Suppressor macrophage treated with lipopolysaccharide for 4 hours (primary cell): ENCODE results near the gene MYO1G.
A peak's percentile ranks its signal among the peaks of the same experiment; 100 is the strongest.

Source experiments
- DNase-seq: peaks from one replicate; pipeline ENCODE4 v3.0.0-alpha.2; 2020

MYO1G gene

GRCh38 chr7:44979481-44980392, 922 bp upstream of the MYO1G start:
- peak; percentile 86 for DNase-seq

GRCh38 chr7:44977959-44978335, 868 bp downstream of the MYO1G start:
- no peak for DNase-seq

GRCh38 chr7:44977304-44977958, 1.4 kb downstream of the MYO1G start:
- peak; percentile 87 for DNase-seq

- no peak for DNase-seq
These were observed 2.0 kb downstream of the MYO1G start for GRCh38 chr7:44976746-44977196.

- DNase-seq = no peak
These were observed 2.6 kb downstream of the MYO1G start for GRCh38 chr7:44976040-44976745.

- no peak for DNase-seq
These were observed 3.3 kb downstream of the MYO1G start for GRCh38 chr7:44975331-44976039.

GRCh38 chr7:44974549-44974948, 4.3 kb downstream of the MYO1G start:
- no peak for DNase-seq

- DNase-seq = peak; percentile 73
These were observed 5.0 kb downstream of the MYO1G start for GRCh38 chr7:44973610-44974401.

GRCh38 chr7:44972562-44972961, 6.3 kb downstream of the MYO1G start:
- no peak for DNase-seq

GRCh38 chr7:44971902-44972441, 6.8 kb downstream of the MYO1G start:
- no peak for DNase-seq

GRCh38 chr7:44971188-44971901, 7.5 kb downstream of the MYO1G start:
- DNase-seq = no peak

GRCh38 chr7:44970523-44971051, 8.2 kb downstream of the MYO1G start:
- DNase-seq = no peak

GRCh38 chr7:44969701-44970522, 8.9 kb downstream of the MYO1G start:
- no peak for DNase-seq

GRCh38 chr7:44969049-44969700, 9.6 kb downstream of the MYO1G start:
- no peak for DNase-seq

- no peak for DNase-seq
These were observed 11.0 kb downstream of the MYO1G start for GRCh38 chr7:44967571-44968446.

GRCh38 chr7:44966731-44967538, 11.9 kb downstream of the MYO1G start:
- DNase-seq = no peak
